Fibroblast of lung (primary cell): ENCODE measurements around the gene TCFL5.

Source experiments
- EZH2 ChIP-seq: IDR thresholded peaks from 2 replicates; pipeline ENCODE4 v1.5.1; 2012; ENCODE audit warnings: low read length, control low read depth, mild to moderate bottlenecking; ENCODE audit errors: missing control alignments
- TF ChIP-seq, protein P1 (sequence below), 2 donors: IDR thresholded peaks in 1 of 2; conservative IDR thresholded peaks in 1 of 2; 1 replicate in 1 of 2; 2 replicates in 1 of 2; pipeline ENCODE4 v1.5.1; 2011 to 2012; ENCODE audit warnings: low read length in 2 of 2, control low read depth in 1 of 2, inconsistent platforms in 1 of 2, low read depth in 1 of 2, mild to moderate bottlenecking in 1 of 2

DNA sequence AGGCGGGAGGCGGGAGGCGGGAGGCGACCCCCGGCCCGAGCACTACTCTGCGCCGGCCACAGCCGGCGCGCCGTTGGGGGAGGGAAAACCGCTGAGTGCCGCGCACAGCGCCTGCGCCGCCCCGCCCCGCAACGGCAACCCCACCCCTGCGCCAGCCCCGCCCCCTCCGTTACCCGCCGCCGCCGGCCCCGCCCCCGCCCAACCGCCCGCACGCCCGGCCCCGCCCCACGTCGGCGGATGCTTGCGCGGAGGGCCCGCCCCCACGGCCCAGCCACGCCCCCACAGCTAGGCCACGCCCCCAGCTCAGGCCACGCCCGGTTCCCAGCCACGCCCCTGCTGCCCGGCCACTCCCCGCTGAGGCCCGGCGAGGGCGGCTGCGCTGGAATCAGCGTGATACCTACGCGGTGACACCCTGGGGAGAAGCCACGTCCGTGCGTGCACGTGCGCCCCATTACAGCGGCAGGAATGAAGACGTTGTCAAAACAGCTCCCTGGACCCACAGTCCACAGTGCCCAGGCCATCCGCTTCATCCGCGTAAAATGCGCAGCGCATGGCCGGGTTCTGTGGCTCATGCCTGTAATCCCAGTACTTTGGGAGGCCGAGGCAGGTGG lies at the start of gene TCFL5:
- TF ChIP-seq, protein P1, sequence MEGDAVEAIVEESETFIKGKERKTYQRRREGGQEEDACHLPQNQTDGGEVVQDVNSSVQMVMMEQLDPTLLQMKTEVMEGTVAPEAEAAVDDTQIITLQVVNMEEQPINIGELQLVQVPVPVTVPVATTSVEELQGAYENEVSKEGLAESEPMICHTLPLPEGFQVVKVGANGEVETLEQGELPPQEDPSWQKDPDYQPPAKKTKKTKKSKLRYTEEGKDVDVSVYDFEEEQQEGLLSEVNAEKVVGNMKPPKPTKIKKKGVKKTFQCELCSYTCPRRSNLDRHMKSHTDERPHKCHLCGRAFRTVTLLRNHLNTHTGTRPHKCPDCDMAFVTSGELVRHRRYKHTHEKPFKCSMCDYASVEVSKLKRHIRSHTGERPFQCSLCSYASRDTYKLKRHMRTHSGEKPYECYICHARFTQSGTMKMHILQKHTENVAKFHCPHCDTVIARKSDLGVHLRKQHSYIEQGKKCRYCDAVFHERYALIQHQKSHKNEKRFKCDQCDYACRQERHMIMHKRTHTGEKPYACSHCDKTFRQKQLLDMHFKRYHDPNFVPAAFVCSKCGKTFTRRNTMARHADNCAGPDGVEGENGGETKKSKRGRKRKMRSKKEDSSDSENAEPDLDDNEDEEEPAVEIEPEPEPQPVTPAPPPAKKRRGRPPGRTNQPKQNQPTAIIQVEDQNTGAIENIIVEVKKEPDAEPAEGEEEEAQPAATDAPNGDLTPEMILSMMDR (conservative IDR thresholded peaks at IDR 0.05 in 1 of 2, IDR thresholded peaks at IDR 0.05 in 1 of 2; ENCODE audit: low read depth in 1 of 2, low read length in 2 of 2), result no peak
- no peak for TF ChIP-seq EZH2
